HepG2 (cell line): Measurements from ENCODE around the gene STKLD1. TPM values are rescaled to one million over a fixed set of nuclear protein-coding genes. Genes with fewer than 3 reads are reported as not detected.

Source experiments
- FOXK2 ChIP-seq: fragments of 450-650 bp; IDR thresholded peaks from 2 replicates; pipeline ENCODE4 v1.6.1; 2016
- HHEX ChIP-seq: IDR thresholded peaks from 2 replicates; pipeline ENCODE4 v1.6.1; 2016; ENCODE audit warnings: control low read depth
- PITX1 ChIP-seq: sonication (generic); formaldehyde crosslinking; IDR thresholded peaks from 2 replicates; pipeline ENCODE4 v1.5.1; 2020; ENCODE audit warnings: mild to moderate bottlenecking, missing genetic modification reagents
- POGZ ChIP-seq: sonication (generic); formaldehyde crosslinking; IDR thresholded peaks from 2 replicates; pipeline ENCODE4 v1.4.0; 2020; ENCODE audit warnings: mild to moderate bottlenecking, missing genetic modification reagents
- PTBP1 ChIP-seq: fragments of 200-400 bp; formaldehyde crosslinking; IDR thresholded peaks from 2 replicates; pipeline ENCODE4 v1.6.1; 2018; ENCODE audit warnings: low read length, low read depth; ENCODE audit not compliant: poor library complexity, severe bottlenecking
- SCMH1 ChIP-seq: sonication (generic); formaldehyde crosslinking; IDR thresholded peaks from 2 replicates; pipeline ENCODE4 v1.9.0; 2021; ENCODE audit warnings: missing genetic modification reagents, mild to moderate bottlenecking, borderline replicate concordance
- THAP11 ChIP-seq: IDR thresholded peaks from 2 replicates; pipeline ENCODE4 v1.6.1; 2016; ENCODE audit warnings: missing biosample characterization, missing genetic modification reagents
- ZBTB42 ChIP-seq: sonication (generic); formaldehyde crosslinking; IDR thresholded peaks from 2 replicates; pipeline ENCODE4 v1.5.0; 2020; ENCODE audit warnings: mild to moderate bottlenecking, missing genetic modification reagents
- ZNF432 ChIP-seq: sonication (generic); formaldehyde crosslinking; IDR thresholded peaks from 2 replicates; pipeline ENCODE4 v1.5.0; 2020; ENCODE audit warnings: missing genetic modification reagents, mild to moderate bottlenecking, borderline replicate concordance
- ZNF562 ChIP-seq: sonication (generic); formaldehyde crosslinking; IDR thresholded peaks from 2 replicates; pipeline ENCODE4 v1.8.0; 2022; ENCODE audit warnings: missing genetic modification reagents, borderline replicate concordance
- ZNF672 ChIP-seq: sonication (generic); formaldehyde crosslinking; IDR thresholded peaks from 2 replicates; pipeline ENCODE4 v1.8.1; 2022; ENCODE audit warnings: missing genetic modification reagents
- polyA plus RNA-seq, 8 experiments: library from polyadenylated mRNA; depleted of rRNA in 3 of 8; stranded (reverse) in 7 of 8; unstranded in 1 of 8; fragments of >200 nt; fragmentation: Illumina TruSeq in 4 of 8; extraction: Trizol in 4 of 8; gene quantifications; 2 replicates each; pipeline versions ENCODE4 v1.2.1 to v1.2.3, GENCODE V29; 2011 to 2016; ENCODE audit warnings: low read depth in 4 of 8, missing spikeins in 1 of 8, mixed read lengths in 1 of 8; ENCODE audit not compliant: insufficient read depth in 1 of 8
- total RNA-seq, 5 experiments: library from RNA; depleted of rRNA; stranded (reverse); fragments of >200 nt; fragmentation: Illumina TruSeq; extraction: Trizol; gene quantifications; 2 replicates each; pipeline ENCODE4 v1.2.3, GENCODE V29; 2016; ENCODE audit warnings: low read depth in 1 of 5
- TF ChIP-seq, protein P1 (sequence below): IDR thresholded peaks from 2 replicates; pipeline ENCODE4 v1.6.1; 2016; ENCODE audit warnings: low read depth, missing genetic modification reagents, missing compliant biosample characterization
- TF ChIP-seq, protein P2 (sequence below): sonication (generic); formaldehyde crosslinking; IDR thresholded peaks from 2 replicates; pipeline ENCODE4 v1.8.1; 2023; ENCODE audit warnings: mild to moderate bottlenecking, moderate library complexity, missing genetic modification reagents
- TF ChIP-seq, protein P3 (sequence below): sonication (generic); formaldehyde crosslinking; IDR thresholded peaks from 2 replicates; pipeline ENCODE4 v1.5.0; 2020; ENCODE audit warnings: missing genetic modification reagents
- TF ChIP-seq, protein P4 (sequence below): sonication (generic); formaldehyde crosslinking; IDR thresholded peaks from 2 replicates; pipeline ENCODE4 v1.5.1; 2020; ENCODE audit warnings: mild to moderate bottlenecking, missing genetic modification reagents, moderate library complexity

Gene STKLD1
- total and polyA plus RNA-seq, 2 of the 13 experiments (the other 11 are each of a cell fraction or from before 2014, with no cell fraction given) = 1.5 to 2.2 TPM

DNA sequence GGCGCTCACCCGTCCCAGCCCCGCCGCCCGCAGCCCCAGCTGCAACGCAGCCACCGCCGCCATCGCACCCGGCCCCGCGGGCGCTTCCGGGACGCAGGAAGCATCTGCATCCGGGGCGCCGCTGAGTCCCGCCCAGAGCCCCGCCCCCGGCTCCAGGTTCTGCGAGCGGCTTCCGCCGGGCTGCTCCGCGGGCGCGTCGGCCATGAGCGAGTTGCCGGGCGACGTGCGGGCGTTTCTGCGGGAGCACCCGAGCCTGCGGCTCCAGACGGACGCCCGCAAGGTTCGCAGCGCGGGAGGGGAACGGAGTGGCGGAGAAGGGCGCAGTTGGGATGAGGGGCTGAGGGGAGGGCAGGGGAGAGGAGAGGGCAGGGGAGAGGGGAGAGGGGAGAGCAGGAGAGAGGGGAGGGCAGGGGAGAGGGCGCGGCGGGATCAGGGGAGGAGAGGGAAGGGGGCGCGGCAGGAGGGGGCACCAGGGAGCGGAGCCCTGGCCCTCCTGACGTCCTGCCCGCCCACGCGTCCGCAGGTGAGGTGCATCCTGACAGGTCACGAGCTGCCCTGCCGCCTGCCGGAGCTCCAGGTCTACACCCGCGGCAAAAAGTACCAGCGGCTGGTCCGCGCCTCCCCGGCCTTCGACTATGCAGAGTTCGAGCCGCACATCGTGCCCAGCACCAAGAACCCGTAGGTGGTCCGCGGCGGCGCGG, 19.6 kb upstream of the STKLD1 start, which contains the start of the genes SURF1 and SURF2 (continued):
- TF ChIP-seq PTBP1 (no peak), THAP11 (peak; percentile 87), ZNF672 (CRISPR knock-in tag) (no peak), ZNF432 (CRISPR knock-in tag) (no peak), POGZ (CRISPR knock-in tag) (no peak), PITX1 (no peak), ZBTB42 (CRISPR knock-in tag) (no peak), ZNF562 (CRISPR knock-in tag) (no peak), SCMH1 (CRISPR knock-in tag) (no peak), HHEX (no peak), FOXK2 (no peak)
- TF ChIP-seq, protein P1, sequence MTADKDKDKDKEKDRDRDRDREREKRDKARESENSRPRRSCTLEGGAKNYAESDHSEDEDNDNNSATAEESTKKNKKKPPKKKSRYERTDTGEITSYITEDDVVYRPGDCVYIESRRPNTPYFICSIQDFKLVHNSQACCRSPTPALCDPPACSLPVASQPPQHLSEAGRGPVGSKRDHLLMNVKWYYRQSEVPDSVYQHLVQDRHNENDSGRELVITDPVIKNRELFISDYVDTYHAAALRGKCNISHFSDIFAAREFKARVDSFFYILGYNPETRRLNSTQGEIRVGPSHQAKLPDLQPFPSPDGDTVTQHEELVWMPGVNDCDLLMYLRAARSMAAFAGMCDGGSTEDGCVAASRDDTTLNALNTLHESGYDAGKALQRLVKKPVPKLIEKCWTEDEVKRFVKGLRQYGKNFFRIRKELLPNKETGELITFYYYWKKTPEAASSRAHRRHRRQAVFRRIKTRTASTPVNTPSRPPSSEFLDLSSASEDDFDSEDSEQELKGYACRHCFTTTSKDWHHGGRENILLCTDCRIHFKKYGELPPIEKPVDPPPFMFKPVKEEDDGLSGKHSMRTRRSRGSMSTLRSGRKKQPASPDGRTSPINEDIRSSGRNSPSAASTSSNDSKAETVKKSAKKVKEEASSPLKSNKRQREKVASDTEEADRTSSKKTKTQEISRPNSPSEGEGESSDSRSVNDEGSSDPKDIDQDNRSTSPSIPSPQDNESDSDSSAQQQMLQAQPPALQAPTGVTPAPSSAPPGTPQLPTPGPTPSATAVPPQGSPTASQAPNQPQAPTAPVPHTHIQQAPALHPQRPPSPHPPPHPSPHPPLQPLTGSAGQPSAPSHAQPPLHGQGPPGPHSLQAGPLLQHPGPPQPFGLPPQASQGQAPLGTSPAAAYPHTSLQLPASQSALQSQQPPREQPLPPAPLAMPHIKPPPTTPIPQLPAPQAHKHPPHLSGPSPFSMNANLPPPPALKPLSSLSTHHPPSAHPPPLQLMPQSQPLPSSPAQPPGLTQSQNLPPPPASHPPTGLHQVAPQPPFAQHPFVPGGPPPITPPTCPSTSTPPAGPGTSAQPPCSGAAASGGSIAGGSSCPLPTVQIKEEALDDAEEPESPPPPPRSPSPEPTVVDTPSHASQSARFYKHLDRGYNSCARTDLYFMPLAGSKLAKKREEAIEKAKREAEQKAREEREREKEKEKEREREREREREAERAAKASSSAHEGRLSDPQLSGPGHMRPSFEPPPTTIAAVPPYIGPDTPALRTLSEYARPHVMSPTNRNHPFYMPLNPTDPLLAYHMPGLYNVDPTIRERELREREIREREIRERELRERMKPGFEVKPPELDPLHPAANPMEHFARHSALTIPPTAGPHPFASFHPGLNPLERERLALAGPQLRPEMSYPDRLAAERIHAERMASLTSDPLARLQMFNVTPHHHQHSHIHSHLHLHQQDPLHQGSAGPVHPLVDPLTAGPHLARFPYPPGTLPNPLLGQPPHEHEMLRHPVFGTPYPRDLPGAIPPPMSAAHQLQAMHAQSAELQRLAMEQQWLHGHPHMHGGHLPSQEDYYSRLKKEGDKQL (CRISPR knock-in tag) = no peak
- TF ChIP-seq, protein P2, sequence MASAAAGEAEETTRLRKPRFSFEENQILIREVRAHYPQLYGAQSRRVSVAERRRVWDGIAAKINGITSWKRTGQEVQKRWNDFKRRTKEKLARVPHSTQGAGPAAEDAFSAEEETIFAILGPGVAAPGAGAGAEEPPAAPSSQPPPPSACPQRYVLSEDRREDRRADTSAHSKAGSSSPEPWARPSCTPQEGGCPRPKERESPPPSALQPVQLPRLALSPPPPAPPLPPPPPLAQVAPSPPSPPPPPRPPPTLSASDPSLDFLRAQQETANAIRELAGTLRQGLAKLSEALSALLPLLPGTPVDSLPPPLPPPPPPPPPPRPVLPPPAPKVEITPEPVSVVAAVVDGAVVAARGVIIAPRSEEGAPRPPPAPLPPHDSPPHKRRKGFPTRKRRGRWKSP (CRISPR knock-in tag) = no peak
- TF ChIP-seq, protein P3, sequence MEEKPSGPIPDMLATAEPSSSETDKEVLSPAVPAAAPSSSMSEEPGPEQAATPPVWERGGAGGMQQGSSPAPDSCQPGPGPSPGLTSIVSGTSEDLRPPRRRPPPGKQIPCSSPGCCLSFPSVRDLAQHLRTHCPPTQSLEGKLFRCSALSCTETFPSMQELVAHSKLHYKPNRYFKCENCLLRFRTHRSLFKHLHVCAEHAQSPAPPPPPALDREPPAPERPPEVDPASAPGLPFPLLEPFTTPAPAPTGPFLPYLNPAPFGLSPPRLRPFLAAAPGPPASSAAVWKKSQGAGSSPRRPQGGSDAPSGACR (CRISPR knock-in tag) = 0 out of 2 replicates have a peak, but pooled peaks have one; percentile 63
- TF ChIP-seq, protein P4, sequence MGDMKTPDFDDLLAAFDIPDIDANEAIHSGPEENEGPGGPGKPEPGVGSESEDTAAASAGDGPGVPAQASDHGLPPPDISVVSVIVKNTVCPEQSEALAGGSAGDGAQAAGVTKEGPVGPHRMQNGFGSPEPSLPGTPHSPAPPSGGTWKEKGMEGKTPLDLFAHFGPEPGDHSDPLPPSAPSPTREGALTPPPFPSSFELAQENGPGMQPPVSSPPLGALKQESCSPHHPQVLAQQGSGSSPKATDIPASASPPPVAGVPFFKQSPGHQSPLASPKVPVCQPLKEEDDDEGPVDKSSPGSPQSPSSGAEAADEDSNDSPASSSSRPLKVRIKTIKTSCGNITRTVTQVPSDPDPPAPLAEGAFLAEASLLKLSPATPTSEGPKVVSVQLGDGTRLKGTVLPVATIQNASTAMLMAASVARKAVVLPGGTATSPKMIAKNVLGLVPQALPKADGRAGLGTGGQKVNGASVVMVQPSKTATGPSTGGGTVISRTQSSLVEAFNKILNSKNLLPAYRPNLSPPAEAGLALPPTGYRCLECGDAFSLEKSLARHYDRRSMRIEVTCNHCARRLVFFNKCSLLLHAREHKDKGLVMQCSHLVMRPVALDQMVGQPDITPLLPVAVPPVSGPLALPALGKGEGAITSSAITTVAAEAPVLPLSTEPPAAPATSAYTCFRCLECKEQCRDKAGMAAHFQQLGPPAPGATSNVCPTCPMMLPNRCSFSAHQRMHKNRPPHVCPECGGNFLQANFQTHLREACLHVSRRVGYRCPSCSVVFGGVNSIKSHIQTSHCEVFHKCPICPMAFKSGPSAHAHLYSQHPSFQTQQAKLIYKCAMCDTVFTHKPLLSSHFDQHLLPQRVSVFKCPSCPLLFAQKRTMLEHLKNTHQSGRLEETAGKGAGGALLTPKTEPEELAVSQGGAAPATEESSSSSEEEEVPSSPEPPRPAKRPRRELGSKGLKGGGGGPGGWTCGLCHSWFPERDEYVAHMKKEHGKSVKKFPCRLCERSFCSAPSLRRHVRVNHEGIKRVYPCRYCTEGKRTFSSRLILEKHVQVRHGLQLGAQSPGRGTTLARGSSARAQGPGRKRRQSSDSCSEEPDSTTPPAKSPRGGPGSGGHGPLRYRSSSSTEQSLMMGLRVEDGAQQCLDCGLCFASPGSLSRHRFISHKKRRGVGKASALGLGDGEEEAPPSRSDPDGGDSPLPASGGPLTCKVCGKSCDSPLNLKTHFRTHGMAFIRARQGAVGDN = peak; percentile 71
